T-helper 1 cell (primary cell): ENCODE results near the gene NDOR1.

Experiments used
- DNase-seq, 5 donors: peaks; one replicate each; pipeline ENCODE4 v3.0.0-alpha.2; 2012 to 2020

NDOR1 gene

GRCh38 chr9:137266162-137266527 is 60.6 kb downstream of the NDOR1 start:
- no peak for DNase-seq
